Glutamatergic neuron (in vitro differentiated cells): ENCODE data around the gene IL16. TPM values are rescaled to one million over a fixed set of nuclear protein-coding genes. Genes with fewer than 3 reads are reported as not detected.

Experiments used
- DNase-seq: peaks from one replicate; pipeline ENCODE4 v3.0.0; 2022
- H3K27ac Mint-ChIP-seq: one replicate; pipeline ENCODE4 v1.8.0; 2020; ENCODE audit warnings: mild to moderate bottlenecking, mixed read lengths, inconsistent platforms; ENCODE audit not compliant: unreplicated experiment
- H3K27me3 Mint-ChIP-seq: one replicate; pipeline ENCODE4 v1.8.0; 2020; ENCODE audit warnings: mild to moderate bottlenecking, moderate library complexity, mixed read lengths, inconsistent platforms; ENCODE audit not compliant: unreplicated experiment
- H3K36me3 Mint-ChIP-seq: one replicate; pipeline ENCODE4 v1.8.0; 2020; ENCODE audit warnings: mild to moderate bottlenecking, mixed read lengths, inconsistent platforms; ENCODE audit not compliant: unreplicated experiment
- H3K4me1 Mint-ChIP-seq: one replicate; pipeline ENCODE4 v1.8.0; 2020; ENCODE audit warnings: mild to moderate bottlenecking, low read depth, mixed read lengths, inconsistent platforms; ENCODE audit not compliant: unreplicated experiment
- H3K4me3 Mint-ChIP-seq: one replicate; pipeline ENCODE4 v1.8.0; 2020; ENCODE audit warnings: mild to moderate bottlenecking, mixed read lengths, inconsistent platforms; ENCODE audit not compliant: unreplicated experiment
- H3K9me3 Mint-ChIP-seq: one replicate; pipeline ENCODE4 v1.8.0; 2020; ENCODE audit warnings: mild to moderate bottlenecking, moderate library complexity, mixed read lengths, inconsistent platforms; ENCODE audit not compliant: unreplicated experiment
- total RNA-seq: library from RNA; stranded (reverse); fragmentation: NEBNext Ultra II Directional; extraction: Animal tissue kit (Norgen Biotek cat#: 25700); gene quantifications from one replicate; pipeline ENCODE4 v1.2.1, GENCODE V29; 2021; ENCODE audit not compliant: unreplicated experiment
- TF ChIP-seq, protein P1 (sequence below): fragments of 200-600 bp; sonication (generic); IDR thresholded peaks from one replicate; pipeline ENCODE4 v1.5.0; 2021; ENCODE audit not compliant: partially characterized antibody, unreplicated experiment

The IL16 gene
- total RNA-seq, 1 donor from 2014 or later, result 0.27 TPM

DNA sequence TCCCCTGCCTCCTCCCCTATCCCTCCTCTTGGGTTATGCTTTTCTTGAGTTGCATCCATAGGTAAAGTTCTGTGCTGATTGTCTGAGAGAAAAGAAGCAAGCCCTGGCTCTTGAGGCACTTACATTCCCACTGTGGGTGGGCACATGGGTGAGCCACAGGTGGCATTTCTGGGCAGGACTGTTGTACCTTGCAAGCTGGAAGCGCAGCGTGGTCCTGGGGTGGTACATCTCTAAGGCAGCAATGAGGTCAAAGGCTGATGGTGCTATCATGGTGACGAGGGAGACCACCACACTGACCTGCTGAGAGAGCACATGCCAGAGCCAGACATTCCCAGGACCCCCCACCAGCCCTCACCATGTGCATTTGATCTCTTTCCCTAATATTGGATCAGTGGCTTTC is 152.6 kb downstream of the IL16 start:
- peaks cover 2% of the 10 kb centered on the region for H3K27me3 Mint-ChIP-seq
- peaks cover 4% of the 10 kb centered on the region for H3K9me3 Mint-ChIP-seq
- TF ChIP-seq, protein P1, sequence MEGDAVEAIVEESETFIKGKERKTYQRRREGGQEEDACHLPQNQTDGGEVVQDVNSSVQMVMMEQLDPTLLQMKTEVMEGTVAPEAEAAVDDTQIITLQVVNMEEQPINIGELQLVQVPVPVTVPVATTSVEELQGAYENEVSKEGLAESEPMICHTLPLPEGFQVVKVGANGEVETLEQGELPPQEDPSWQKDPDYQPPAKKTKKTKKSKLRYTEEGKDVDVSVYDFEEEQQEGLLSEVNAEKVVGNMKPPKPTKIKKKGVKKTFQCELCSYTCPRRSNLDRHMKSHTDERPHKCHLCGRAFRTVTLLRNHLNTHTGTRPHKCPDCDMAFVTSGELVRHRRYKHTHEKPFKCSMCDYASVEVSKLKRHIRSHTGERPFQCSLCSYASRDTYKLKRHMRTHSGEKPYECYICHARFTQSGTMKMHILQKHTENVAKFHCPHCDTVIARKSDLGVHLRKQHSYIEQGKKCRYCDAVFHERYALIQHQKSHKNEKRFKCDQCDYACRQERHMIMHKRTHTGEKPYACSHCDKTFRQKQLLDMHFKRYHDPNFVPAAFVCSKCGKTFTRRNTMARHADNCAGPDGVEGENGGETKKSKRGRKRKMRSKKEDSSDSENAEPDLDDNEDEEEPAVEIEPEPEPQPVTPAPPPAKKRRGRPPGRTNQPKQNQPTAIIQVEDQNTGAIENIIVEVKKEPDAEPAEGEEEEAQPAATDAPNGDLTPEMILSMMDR, result no peak
- no peaks in the 10 kb centered on the region for H3K36me3 Mint-ChIP-seq
- H3K27ac Mint-ChIP-seq, result no peak overlapping the region
- peaks cover 5% of the 10 kb centered on the region for H3K4me1 Mint-ChIP-seq
- H3K4me3 Mint-ChIP-seq, result no peak overlapping the region
- DNase-seq, result no peak

DNA sequence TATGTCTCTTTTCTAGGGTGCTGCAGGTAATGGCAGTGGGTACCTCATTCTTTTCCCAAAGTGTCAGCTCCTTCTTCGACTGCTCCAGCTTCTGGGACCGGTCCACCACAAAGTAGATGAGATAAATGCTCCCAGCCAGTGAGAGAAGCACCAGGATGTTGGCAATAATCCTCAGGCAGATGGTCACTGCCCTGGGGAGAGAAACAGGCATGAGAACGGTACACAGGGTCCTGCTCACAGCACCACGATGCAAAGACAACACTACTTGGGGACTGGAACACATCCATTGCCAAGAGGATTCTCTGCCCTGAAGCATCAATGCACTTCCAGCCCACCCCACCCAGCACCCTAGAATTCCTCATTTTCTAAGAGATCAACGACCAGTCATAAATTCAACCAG is 155.0 kb downstream of the IL16 start:
- Mint-ChIP-seq H3K36me3 (no peaks in the 10 kb centered on the region), H3K27me3 (peaks cover 2% of the 10 kb centered on the region), H3K9me3 (peaks cover 3% of the 10 kb centered on the region), H3K4me3 (no peak overlapping the region), H3K27ac (no peak overlapping the region), H3K4me1 (peaks cover 5% of the 10 kb centered on the region)
- no peak for DNase-seq
- TF ChIP-seq, protein P1, result no peak

DNA sequence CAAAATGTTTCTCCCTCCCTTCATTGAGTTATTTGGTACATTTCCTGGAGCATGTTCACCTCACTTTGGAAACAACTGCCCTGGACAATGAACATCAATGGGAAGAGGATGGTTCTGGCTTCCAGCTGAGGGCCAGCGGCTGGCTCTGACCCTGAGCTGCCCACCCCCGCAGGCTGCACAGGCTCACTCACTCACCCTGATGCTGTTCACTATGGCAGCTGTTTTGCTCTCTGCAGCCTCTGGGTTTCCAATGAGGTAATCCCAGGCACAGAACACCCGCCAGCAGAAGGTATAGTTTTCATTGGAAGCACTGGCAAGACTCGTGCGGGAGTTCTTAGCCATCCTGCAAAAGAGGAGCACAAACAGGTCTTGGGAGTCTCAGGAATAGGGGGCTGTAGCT is 159.6 kb downstream of the IL16 start:
- Mint-ChIP-seq H3K36me3 (no peaks in the 10 kb centered on the region), H3K9me3 (peaks cover 3% of the 10 kb centered on the region), H3K27ac (no peak overlapping the region), H3K4me1 (peaks cover 5% of the 10 kb centered on the region), H3K4me3 (no peak overlapping the region), H3K27me3 (peaks cover 2% of the 10 kb centered on the region)
- TF ChIP-seq, protein P1, result no peak
- no peak for DNase-seq

DNA sequence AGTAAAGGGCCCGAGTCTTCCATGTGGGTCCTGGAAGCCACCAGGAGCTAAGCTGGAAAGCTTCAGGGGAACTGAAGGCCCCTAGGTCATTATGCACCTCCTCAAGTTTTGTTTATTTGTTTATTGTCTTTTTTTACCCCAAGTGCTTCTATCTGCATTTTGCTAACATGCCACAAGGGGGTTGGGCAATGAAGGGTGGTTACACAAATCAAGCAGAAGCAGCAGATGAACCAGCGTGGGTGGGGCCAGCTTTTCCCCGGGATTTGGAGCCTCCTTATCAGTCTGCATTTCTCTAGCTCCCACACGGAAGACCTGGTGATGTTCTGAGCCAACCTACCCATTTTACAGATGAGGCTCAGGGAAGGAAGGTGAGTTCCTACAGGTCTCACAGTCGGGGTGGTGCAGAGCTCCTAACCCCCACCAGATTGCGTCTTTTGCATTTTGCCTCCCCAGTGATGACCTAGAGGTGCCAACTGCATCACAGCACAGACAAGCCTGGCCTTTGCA is 160.6 kb downstream of the IL16 start:
- Mint-ChIP-seq H3K27ac (peak overlapping the region; percentile 7), H3K36me3 (no peaks in the 10 kb centered on the region), H3K27me3 (peaks cover 2% of the 10 kb centered on the region), H3K9me3 (peaks cover 4% of the 10 kb centered on the region), H3K4me3 (no peak overlapping the region), H3K4me1 (no peaks in the 10 kb centered on the region)
- DNase-seq, result no peak
- TF ChIP-seq, protein P1, result no peak

DNA sequence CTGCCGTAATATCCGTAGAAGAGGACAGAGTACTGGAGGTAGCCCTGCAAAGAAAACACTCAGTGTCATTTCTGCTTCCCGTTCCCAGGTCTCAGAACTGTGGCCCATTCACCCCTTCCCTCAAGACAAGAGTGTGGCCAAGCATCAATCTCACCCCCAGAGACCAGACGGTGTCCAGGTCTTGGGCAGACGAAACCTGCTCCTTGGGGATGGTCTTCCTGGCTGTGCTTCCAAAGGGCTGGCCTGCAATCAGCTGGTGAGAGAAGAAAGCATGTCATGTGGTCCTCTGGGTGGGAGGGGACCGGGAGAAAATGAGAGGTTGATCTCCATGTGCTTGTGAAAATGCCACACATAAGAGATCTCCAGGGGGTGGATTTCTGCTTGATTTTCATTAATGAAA is 161.6 kb downstream of the IL16 start:
- TF ChIP-seq, protein P1, result no peak
- Mint-ChIP-seq H3K4me1 (no peaks in the 10 kb centered on the region), H3K27me3 (no peaks in the 10 kb centered on the region), H3K9me3 (peaks cover 4% of the 10 kb centered on the region), H3K36me3 (no peaks in the 10 kb centered on the region), H3K4me3 (no peak overlapping the region), H3K27ac (no peak overlapping the region)
- DNase-seq, result no peak
